Type B pancreatic cell (in vitro differentiated cells): ENCODE measurements around the gene DCDC1. TPM values are rescaled to one million over a fixed set of nuclear protein-coding genes. Genes with fewer than 3 reads are reported as not detected.

Source experiments
- DNase-seq: peaks from one replicate; pipeline ENCODE4 v3.0.0; 2021; ENCODE audit warnings: mixed read lengths; ENCODE audit not compliant: unreplicated experiment; ENCODE audit errors: extremely low spot score
- H3K27ac Mint-ChIP-seq: 2 replicates; pipeline ENCODE4 v1.8.0; 2021; ENCODE audit warnings: mild to moderate bottlenecking, mixed read lengths
- H3K27me3 Mint-ChIP-seq: 2 replicates; pipeline ENCODE4 v1.8.0; 2021; ENCODE audit warnings: mixed read lengths
- H3K36me3 Mint-ChIP-seq: 2 replicates; pipeline ENCODE4 v1.8.0; 2021; ENCODE audit warnings: mixed read lengths
- H3K4me1 Mint-ChIP-seq: one replicate; pipeline ENCODE4 v1.8.0; 2021; ENCODE audit warnings: mixed read lengths; ENCODE audit not compliant: unreplicated experiment
- H3K4me3 Mint-ChIP-seq: 2 replicates; pipeline ENCODE4 v1.8.0; 2021; ENCODE audit warnings: mild to moderate bottlenecking, mixed read lengths
- H3K9me3 Mint-ChIP-seq: 2 replicates; pipeline ENCODE4 v1.8.0; 2021; ENCODE audit warnings: mixed read lengths
- CTCF ChIP-seq: fragments of 200-600 bp; sonication (generic); conservative IDR thresholded peaks from 2 replicates; pipeline ENCODE4 v1.5.0; 2021; ENCODE audit warnings: antibody characterized with exemption, mild to moderate bottlenecking
- total RNA-seq: library from RNA; stranded (reverse); gene quantifications from 2 replicates; pipeline ENCODE4 v1.2.1, GENCODE V29; 2021; ENCODE audit warnings: low replicate concordance

Gene DCDC1
- total RNA-seq, 1 donor from 2014 or later, result 4.8 TPM

GRCh38 chr11:31240340-31240904, 129.1 kb downstream of the DCDC1 start:
- Mint-ChIP-seq H3K9me3 (no peaks in the 10 kb centered on the region), H3K36me3 (no peaks in the 10 kb centered on the region), H3K4me3 (no peak overlapping the region), H3K4me1 (no peaks in the 10 kb centered on the region), H3K27ac (no peak overlapping the region), H3K27me3 (no peaks in the 10 kb centered on the region)
- peak; percentile 82 for TF ChIP-seq CTCF
- DNase-seq, result no peak

DNA sequence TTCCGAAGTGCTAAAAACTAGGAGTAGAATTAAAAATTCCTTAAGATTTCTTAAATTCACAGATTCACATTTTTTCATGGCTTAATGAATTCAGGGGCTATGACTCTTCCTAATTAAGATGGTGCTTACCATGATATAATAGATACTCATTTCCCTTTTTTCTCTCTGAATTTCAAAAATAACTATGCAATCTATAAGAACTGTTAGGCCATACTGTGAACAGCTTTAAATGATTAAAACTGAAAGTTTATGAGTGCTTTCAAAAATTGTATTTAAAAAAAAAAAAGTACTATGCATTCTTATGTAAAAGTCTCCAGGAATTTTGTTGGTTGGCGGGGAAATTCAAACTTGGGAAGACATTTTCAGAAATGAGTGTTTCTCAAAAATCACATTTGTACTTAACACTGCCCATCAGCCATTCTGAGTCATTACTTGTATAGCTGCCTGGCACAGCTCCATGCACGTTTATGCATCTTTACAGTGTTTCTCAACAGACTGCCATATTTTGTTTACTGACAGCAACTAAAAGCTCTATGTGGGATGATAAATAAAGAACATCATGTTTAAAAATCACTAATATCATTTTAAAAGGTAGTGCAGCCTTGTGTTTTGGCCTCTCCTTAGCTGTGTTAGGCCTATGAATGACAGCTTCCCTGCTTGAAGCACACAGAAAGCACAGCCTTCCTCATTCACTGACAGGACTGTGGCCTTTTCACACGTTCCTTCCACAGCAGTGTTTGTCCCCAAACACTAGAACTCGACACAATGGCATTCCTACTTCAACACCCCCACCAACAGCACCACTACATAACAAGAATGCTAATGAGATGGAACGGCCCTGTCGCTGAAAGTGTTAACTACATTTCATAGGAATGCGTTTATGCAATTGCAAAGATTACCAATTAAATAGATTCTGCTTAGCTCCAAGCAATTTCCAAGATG, 131.4 kb downstream of the DCDC1 start:
- Mint-ChIP-seq H3K4me3 (no peak overlapping the region), H3K36me3 (no peaks in the 10 kb centered on the region), H3K27ac (no peak overlapping the region), H3K9me3 (no peaks in the 10 kb centered on the region), H3K27me3 (no peaks in the 10 kb centered on the region), H3K4me1 (peaks cover 6% of the 10 kb centered on the region)
- TF ChIP-seq CTCF, result no peak
- no peak for DNase-seq

DNA sequence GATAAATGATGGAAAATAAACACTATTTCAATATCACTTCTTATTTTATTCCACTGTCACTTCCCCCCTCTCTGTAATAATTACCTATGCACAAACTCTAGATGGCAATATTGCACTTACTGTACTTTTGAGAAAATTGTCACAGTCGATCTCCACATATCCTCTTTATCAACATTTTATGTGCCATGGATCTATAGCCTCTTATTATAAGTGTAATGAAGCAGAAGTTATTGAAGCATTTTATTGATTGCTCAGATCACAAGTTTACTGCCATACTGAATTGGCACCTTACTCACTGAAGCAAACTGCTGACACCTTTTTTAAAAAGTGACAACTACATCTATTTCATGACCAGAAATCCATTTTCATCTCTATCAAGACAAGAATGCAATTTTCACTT, 133.4 kb downstream of the DCDC1 start:
- TF ChIP-seq CTCF, result peak; percentile 55
- peaks cover 6% of the 10 kb centered on the region for H3K4me1 Mint-ChIP-seq
- no peaks in the 10 kb centered on the region for H3K9me3 Mint-ChIP-seq
- H3K36me3 Mint-ChIP-seq, result no peaks in the 10 kb centered on the region
- DNase-seq, result no peak
- no peaks in the 10 kb centered on the region for H3K27me3 Mint-ChIP-seq
- no peak overlapping the region for H3K4me3 Mint-ChIP-seq
- H3K27ac Mint-ChIP-seq, result no peak overlapping the region

DNA sequence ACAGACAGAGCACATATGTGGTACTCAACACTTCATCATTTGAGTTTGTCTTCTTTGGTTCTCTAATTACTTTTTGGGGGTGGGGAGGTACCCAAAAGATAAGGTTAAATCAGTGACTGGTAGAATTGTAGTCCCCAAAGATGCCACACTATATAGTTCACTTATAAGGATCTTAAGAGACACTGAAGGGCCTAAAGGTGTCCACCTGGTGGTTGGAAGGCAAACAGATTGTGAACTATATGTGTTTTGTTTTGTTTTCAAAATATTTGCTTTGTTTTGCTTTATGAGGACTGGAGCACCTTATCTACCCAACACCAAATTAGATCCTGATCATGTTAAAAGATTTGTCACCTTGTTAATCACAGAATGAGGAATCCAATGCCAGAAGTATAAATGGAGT, 136.1 kb downstream of the DCDC1 start:
- Mint-ChIP-seq H3K4me1 (peaks cover 6% of the 10 kb centered on the region), H3K9me3 (no peaks in the 10 kb centered on the region), H3K27ac (no peak overlapping the region), H3K36me3 (no peaks in the 10 kb centered on the region), H3K4me3 (no peak overlapping the region), H3K27me3 (no peaks in the 10 kb centered on the region)
- peak; percentile 69 for TF ChIP-seq CTCF
- no peak for DNase-seq

GRCh38 chr11:31231601-31232000, 137.9 kb downstream of the DCDC1 start:
- no peak for TF ChIP-seq CTCF

More at GRCh38 chr11:31231601-31232000, 137.9 kb downstream of the DCDC1 start:
- H3K27ac Mint-ChIP-seq, result no peak overlapping the region
- H3K4me1 Mint-ChIP-seq, result peaks cover 6% of the 10 kb centered on the region
- H3K36me3 Mint-ChIP-seq, result no peaks in the 10 kb centered on the region
- H3K27me3 Mint-ChIP-seq, result no peaks in the 10 kb centered on the region
- H3K9me3 Mint-ChIP-seq, result no peaks in the 10 kb centered on the region
- H3K4me3 Mint-ChIP-seq, result no peak overlapping the region
- no peak for DNase-seq
